ENCODE data around the gene MRPL51.

Gene MRPL51

DNA sequence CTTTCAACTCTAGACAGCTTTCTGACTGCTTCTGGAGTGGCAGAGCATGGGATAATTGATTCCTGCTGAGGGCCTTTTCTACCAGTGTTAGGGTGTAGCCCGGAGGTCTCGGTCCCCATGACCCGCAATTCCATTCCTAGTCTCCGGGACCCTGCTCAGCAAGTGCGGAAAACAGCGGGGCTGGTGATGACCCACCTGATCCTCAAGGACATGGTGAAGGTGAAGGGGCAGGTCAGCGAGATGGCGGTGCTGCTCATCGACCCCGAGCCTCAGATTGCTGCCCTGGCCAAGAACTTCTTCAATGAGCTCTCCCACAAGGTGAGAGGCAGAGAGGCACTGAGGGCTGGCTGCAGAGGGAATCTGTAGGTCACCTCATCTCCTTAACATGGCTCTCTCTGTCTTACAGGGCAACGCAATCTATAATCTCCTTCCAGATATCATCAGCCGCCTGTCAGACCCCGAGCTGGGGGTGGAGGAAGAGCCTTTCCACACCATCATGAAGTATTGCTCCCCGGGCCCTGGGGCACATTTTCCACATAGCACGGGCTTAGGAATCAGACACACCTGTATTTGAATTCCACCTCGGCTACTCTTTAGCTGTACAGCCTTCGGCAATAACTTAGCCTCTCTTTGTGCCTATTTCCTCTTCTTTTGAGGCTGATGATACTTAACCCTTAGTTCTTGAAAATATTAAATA is 35.6 kb upstream of the MRPL51 start:
- Histone ChIP-seq H2BK12ac (ENCODE audit: low read length) (peak overlapping the region; percentile 43), H3K36me3 (ENCODE audit: control insufficient read depth in 1 of 2, insufficient read depth in 2 of 2, low read length in 2 of 2) (peaks cover 48 to 63% of the 10 kb centered on the region in 2 experiments), H4K91ac (ENCODE audit: low read depth, low read length) (peak overlapping the region; percentile 74), H3K9me3 (ENCODE audit: insufficient read depth, low read depth, low read length) (no peaks in the 10 kb centered on the region), H3K4me3 (ENCODE audit: low read depth, low read length) (no peak overlapping the region), H2AK5ac (ENCODE audit: low read length) (peak overlapping the region; percentile 25), H3K79me2 (ENCODE audit: control insufficient read depth, insufficient read depth, low read length, poor library complexity) (peaks cover 7% of the 10 kb centered on the region), H3K9ac (ENCODE audit: low read length) (no peak overlapping the region), H2BK5ac (ENCODE audit: low read depth, low read length, poor library complexity) (peak overlapping the region; percentile 74), H3K4me1 (ENCODE audit: control insufficient read depth in 1 of 2, insufficient read depth in 2 of 2, low read length in 2 of 2) (peaks cover 35 to 42% of the 10 kb centered on the region in 2 experiments), H3K79me1 (ENCODE audit: low read length) (peaks cover 34% of the 10 kb centered on the region), H3K27me3 (ENCODE audit: insufficient read depth, low read length) (no peaks in the 10 kb centered on the region), H2BK120ac (ENCODE audit: insufficient read depth, low read length, poor library complexity) (peak overlapping the region; percentile 78), H4K8ac (ENCODE audit: low read depth, low read length) (peak overlapping the region; percentile 30), H3K4ac (ENCODE audit: low read depth, low read length) (no peak overlapping the region), H3K14ac (ENCODE audit: low read length) (peak overlapping the region; percentile 89), H3K18ac (ENCODE audit: low read length) (peak overlapping the region; percentile 53), H3K27ac (ENCODE audit: low read depth, low read length) (peak overlapping the region; percentile 86), H2AFZ (ENCODE audit: insufficient read depth, low read length, poor library complexity) (no peak overlapping the region), H4K12ac (ENCODE audit: low read depth, low read length) (no peak overlapping the region), H3K4me2 (ENCODE audit: low read length) (peak overlapping the region; percentile 28), H3K23ac (ENCODE audit: low read length) (no peak overlapping the region)
- no CpG with 5 or more reads among the region's 17 CpGs for WGBS (ENCODE audit: extremely low coverage, insufficient coverage, insufficient read length)
- peak; percentile 98 to 99 for DNase-seq

- Histone ChIP-seq H2AFZ (ENCODE audit: insufficient read depth, low read length, poor library complexity) (no peak overlapping the region), H2AK5ac (ENCODE audit: low read length) (peak overlapping the region; percentile 65), H3K4me2 (ENCODE audit: low read length) (no peak overlapping the region), H2BK5ac (ENCODE audit: low read depth, low read length, poor library complexity) (peak overlapping the region; percentile 47), H3K27ac (ENCODE audit: low read depth, low read length) (peak overlapping the region; percentile 81), H3K36me3 (ENCODE audit: control insufficient read depth in 1 of 2, insufficient read depth in 2 of 2, low read length in 2 of 2) (peaks cover 56 to 71% of the 10 kb centered on the region in 2 experiments), H3K9ac (ENCODE audit: low read length) (no peak overlapping the region), H4K8ac (ENCODE audit: low read depth, low read length) (no peak overlapping the region), H3K4me1 (ENCODE audit: control insufficient read depth in 1 of 2, insufficient read depth in 2 of 2, low read length in 2 of 2) (peaks cover 29 to 35% of the 10 kb centered on the region in 2 experiments), H4K12ac (ENCODE audit: low read depth, low read length) (no peak overlapping the region), H3K4ac (ENCODE audit: low read depth, low read length) (peak overlapping the region; percentile 5), H3K9me3 (ENCODE audit: insufficient read depth, low read depth, low read length) (no peaks in the 10 kb centered on the region), H3K18ac (ENCODE audit: low read length) (no peak overlapping the region), H3K4me3 (ENCODE audit: low read depth, low read length) (no peak overlapping the region), H4K91ac (ENCODE audit: low read depth, low read length) (peak overlapping the region; percentile 74), H2BK120ac (ENCODE audit: insufficient read depth, low read length, poor library complexity) (peak overlapping the region; percentile 78), H3K79me2 (ENCODE audit: control insufficient read depth, insufficient read depth, low read length, poor library complexity) (peaks cover 4% of the 10 kb centered on the region), H3K14ac (ENCODE audit: low read length) (no peak overlapping the region), H3K27me3 (ENCODE audit: insufficient read depth, low read length) (no peaks in the 10 kb centered on the region), H3K79me1 (ENCODE audit: low read length) (peaks cover 24% of the 10 kb centered on the region), H3K23ac (ENCODE audit: low read length) (no peak overlapping the region), H2BK12ac (ENCODE audit: low read length) (peak overlapping the region; percentile 54)
- no CpG with 5 or more reads among the region's 4 CpGs for WGBS (ENCODE audit: extremely low coverage, insufficient coverage, insufficient read length)
- no peak for DNase-seq
Observed at GRCh38 chr12:6527711-6528110, 34.6 kb upstream of the MRPL51 start.

DNA sequence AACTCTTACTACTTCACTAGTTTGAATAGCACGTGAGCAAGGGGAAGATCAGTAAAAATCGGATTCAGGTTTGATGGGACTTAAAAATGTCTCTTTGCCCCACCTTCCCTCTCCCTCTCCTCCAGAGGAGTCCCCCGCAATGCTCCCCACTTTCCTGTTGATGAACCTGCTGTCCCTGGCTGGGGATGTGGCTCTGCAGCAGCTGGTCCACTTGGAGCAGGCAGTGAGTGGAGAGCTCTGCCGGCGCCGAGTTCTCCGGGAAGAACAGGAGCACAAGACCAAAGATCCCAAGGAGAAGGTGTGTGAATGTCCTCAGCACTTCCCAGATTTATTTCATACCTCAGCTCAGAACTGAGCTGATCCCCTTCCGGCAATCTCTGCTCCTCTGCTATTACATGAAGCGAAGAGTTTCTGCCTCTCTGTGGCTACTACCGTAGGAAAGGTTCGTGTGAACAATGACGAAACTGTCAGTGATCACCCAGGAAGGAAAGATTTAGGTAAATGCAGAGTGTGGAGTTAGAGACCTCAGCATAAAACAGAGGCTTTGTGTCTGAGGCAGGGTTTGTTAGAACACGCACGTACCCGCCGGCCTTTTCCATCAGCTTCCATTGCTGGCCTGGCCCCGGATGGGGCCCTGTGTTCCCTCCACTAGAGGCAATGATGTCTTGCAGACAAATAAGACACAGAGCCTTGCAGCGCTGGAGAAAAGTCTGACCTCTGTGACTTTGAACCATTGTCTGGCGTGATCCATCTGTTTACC is 33.9 kb upstream of the MRPL51 start:
- Histone ChIP-seq H4K8ac (ENCODE audit: low read depth, low read length) (no peak overlapping the region), H3K4ac (ENCODE audit: low read depth, low read length) (no peak overlapping the region), H2AFZ (ENCODE audit: insufficient read depth, low read length, poor library complexity) (no peak overlapping the region), H3K9me3 (ENCODE audit: insufficient read depth, low read depth, low read length) (no peaks in the 10 kb centered on the region), H3K18ac (ENCODE audit: low read length) (no peak overlapping the region), H2BK120ac (ENCODE audit: insufficient read depth, low read length, poor library complexity) (no peak overlapping the region), H3K14ac (ENCODE audit: low read length) (no peak overlapping the region), H2AK5ac (ENCODE audit: low read length) (no peak overlapping the region), H3K9ac (ENCODE audit: low read length) (no peak overlapping the region), H3K79me1 (ENCODE audit: low read length) (peaks cover 20% of the 10 kb centered on the region), H3K27ac (ENCODE audit: low read depth, low read length) (no peak overlapping the region), H3K4me3 (ENCODE audit: low read depth, low read length) (no peak overlapping the region), H4K12ac (ENCODE audit: low read depth, low read length) (no peak overlapping the region), H3K27me3 (ENCODE audit: insufficient read depth, low read length) (no peaks in the 10 kb centered on the region), H3K4me1 (ENCODE audit: control insufficient read depth in 1 of 2, insufficient read depth in 2 of 2, low read length in 2 of 2) (peaks cover 21 to 28% of the 10 kb centered on the region in 2 experiments), H3K4me2 (ENCODE audit: low read length) (no peak overlapping the region), H3K79me2 (ENCODE audit: control insufficient read depth, insufficient read depth, low read length, poor library complexity) (peaks cover 4% of the 10 kb centered on the region), H2BK5ac (ENCODE audit: low read depth, low read length, poor library complexity) (no peak overlapping the region), H3K36me3 (ENCODE audit: control insufficient read depth in 1 of 2, insufficient read depth in 2 of 2, low read length in 2 of 2) (peaks cover 62 to 78% of the 10 kb centered on the region in 2 experiments), H3K23ac (ENCODE audit: low read length) (no peak overlapping the region), H4K91ac (ENCODE audit: low read depth, low read length) (no peak overlapping the region), H2BK12ac (ENCODE audit: low read length) (peak overlapping the region; percentile 46)
- no peak for DNase-seq
- WGBS (ENCODE audit: extremely low coverage, insufficient coverage, insufficient read length): no CpG with 5 or more reads among the region's 19 CpGs

- Histone ChIP-seq H2BK5ac (ENCODE audit: low read depth, low read length, poor library complexity) (no peak overlapping the region), H3K18ac (ENCODE audit: low read length) (no peak overlapping the region), H3K4me2 (ENCODE audit: low read length) (no peak overlapping the region), H4K91ac (ENCODE audit: low read depth, low read length) (no peak overlapping the region), H3K9me3 (ENCODE audit: insufficient read depth, low read depth, low read length) (no peaks in the 10 kb centered on the region), H4K8ac (ENCODE audit: low read depth, low read length) (no peak overlapping the region), H3K27me3 (ENCODE audit: insufficient read depth, low read length) (no peaks in the 10 kb centered on the region), H3K4me3 (ENCODE audit: low read depth, low read length) (no peak overlapping the region), H3K9ac (ENCODE audit: low read length) (no peak overlapping the region), H2BK12ac (ENCODE audit: low read length) (no peak overlapping the region), H3K14ac (ENCODE audit: low read length) (no peak overlapping the region), H2AFZ (ENCODE audit: insufficient read depth, low read length, poor library complexity) (no peak overlapping the region), H3K36me3 (ENCODE audit: control insufficient read depth in 1 of 2, insufficient read depth in 2 of 2, low read length in 2 of 2) (peaks cover 66 to 84% of the 10 kb centered on the region in 2 experiments), H3K79me2 (ENCODE audit: control insufficient read depth, insufficient read depth, low read length, poor library complexity) (peaks cover 4% of the 10 kb centered on the region), H3K4me1 (ENCODE audit: control insufficient read depth in 1 of 2, insufficient read depth in 2 of 2, low read length in 2 of 2) (peaks cover 20 to 26% of the 10 kb centered on the region in 2 experiments), H3K23ac (ENCODE audit: low read length) (no peak overlapping the region), H3K4ac (ENCODE audit: low read depth, low read length) (no peak overlapping the region), H4K12ac (ENCODE audit: low read depth, low read length) (no peak overlapping the region), H3K79me1 (ENCODE audit: low read length) (peaks cover 19% of the 10 kb centered on the region), H2BK120ac (ENCODE audit: insufficient read depth, low read length, poor library complexity) (no peak overlapping the region), H2AK5ac (ENCODE audit: low read length) (no peak overlapping the region), H3K27ac (ENCODE audit: low read depth, low read length) (no peak overlapping the region)
- DNase-seq: no peak
- WGBS (ENCODE audit: extremely low coverage, insufficient coverage, insufficient read length): no CpG with 5 or more reads among the region's 7 CpGs
Observed at GRCh38 chr12:6526201-6526600, 33.1 kb upstream of the MRPL51 start.
